ENCODE results near the gene SEMA3F. TPM values are rescaled to one million over a fixed set of nuclear protein-coding genes. Genes with fewer than 3 reads are reported as not detected.

Gene SEMA3F
- total RNA-seq, 2 donors from 2014 or later = 6.3 to 18.7 TPM

DNA sequence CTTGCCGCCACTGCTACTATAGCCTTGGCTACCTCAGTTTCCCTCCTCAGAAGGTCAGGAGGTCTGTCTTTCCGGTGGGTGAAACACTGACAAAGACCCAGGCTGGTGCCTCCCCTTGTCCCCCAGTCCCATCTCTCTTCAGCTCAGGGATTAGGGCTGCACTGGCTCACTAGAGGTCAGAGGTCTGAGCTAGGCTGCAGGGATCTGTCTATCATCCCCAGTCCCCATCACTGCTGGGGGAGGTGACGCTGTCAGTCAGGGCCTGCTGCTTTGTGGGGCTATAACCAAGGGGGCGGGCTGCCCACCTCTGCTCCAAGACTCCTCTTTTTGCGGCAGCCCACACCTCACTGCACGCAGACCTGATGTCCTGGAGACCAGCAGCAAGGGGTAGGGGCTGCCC, 13.7 kb downstream of the SEMA3F start:
- Histone ChIP-seq H3K27ac (peak overlapping the region; percentile 61 to 77), H3K4me1 (peaks cover 0 to 91% of the 10 kb centered on the region in 2 donors), H3K9me3 (no peaks in the 10 kb centered on the region), H3K27me3 (no peaks in the 10 kb centered on the region), H3K4me3 (no peak overlapping the region), H3K36me3 (no peaks in the 10 kb centered on the region)
- TF ChIP-seq, protein P1, sequence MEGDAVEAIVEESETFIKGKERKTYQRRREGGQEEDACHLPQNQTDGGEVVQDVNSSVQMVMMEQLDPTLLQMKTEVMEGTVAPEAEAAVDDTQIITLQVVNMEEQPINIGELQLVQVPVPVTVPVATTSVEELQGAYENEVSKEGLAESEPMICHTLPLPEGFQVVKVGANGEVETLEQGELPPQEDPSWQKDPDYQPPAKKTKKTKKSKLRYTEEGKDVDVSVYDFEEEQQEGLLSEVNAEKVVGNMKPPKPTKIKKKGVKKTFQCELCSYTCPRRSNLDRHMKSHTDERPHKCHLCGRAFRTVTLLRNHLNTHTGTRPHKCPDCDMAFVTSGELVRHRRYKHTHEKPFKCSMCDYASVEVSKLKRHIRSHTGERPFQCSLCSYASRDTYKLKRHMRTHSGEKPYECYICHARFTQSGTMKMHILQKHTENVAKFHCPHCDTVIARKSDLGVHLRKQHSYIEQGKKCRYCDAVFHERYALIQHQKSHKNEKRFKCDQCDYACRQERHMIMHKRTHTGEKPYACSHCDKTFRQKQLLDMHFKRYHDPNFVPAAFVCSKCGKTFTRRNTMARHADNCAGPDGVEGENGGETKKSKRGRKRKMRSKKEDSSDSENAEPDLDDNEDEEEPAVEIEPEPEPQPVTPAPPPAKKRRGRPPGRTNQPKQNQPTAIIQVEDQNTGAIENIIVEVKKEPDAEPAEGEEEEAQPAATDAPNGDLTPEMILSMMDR (IDR thresholded peaks at IDR 0.05) = no peak
- no peak for DNase-seq (ENCODE audit: low spot score)

GRCh38 chr3:50169232-50169832, 14.2 kb downstream of the SEMA3F start:
- H3K9me3 ChIP-seq = no peaks in the 10 kb centered on the region
- H3K4me3 ChIP-seq = no peak overlapping the region
- TF ChIP-seq, protein P1 (IDR thresholded peaks at IDR 0.05) = no peak
- H3K27ac ChIP-seq = peak overlapping the region; percentile 61 to 77
- H3K36me3 ChIP-seq = no peaks in the 10 kb centered on the region
- H3K4me1 ChIP-seq = peaks cover 0 to 86% of the 10 kb centered on the region in 2 donors
- no peak for DNase-seq (ENCODE audit: low spot score)
- no peaks in the 10 kb centered on the region for H3K27me3 ChIP-seq

DNA sequence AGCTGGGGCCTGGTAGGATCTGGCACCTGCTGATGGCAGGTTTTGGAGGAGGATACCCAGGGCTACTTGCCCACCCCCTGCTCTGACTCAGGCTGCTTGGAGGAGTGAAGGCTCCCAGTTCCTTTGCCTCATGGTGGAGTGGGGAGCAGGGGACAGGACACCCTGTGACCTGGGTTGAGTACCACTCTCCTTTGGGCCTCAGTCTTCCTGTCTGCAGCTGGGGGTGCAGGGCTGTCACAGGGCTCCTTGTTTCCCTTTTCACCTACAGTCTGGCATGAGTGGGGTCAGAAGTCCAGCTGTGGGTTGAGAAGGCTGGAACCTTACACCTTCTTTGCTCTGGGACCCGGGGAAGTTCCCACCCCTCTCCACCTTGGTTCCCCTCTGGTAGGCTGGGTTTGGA, 14.7 kb downstream of the SEMA3F start:
- peaks cover 0 to 80% of the 10 kb centered on the region in 2 donors for H3K4me1 ChIP-seq
- TF ChIP-seq, protein P1 (IDR thresholded peaks at IDR 0.05) = no peak

GRCh38 chr3:50170689-50171088, 15.6 kb downstream of the SEMA3F start:
- no peaks in the 10 kb centered on the region for H3K27me3 ChIP-seq
- peak; percentile 66 for DNase-seq (ENCODE audit: low spot score)
- H3K9me3 ChIP-seq = no peaks in the 10 kb centered on the region
- H3K27ac ChIP-seq = peak overlapping the region; percentile 61 to 77
- TF ChIP-seq, protein P1 (IDR thresholded peaks at IDR 0.05) = no peak
- no peak overlapping the region for H3K4me3 ChIP-seq
- H3K36me3 ChIP-seq = no peaks in the 10 kb centered on the region
- H3K4me1 ChIP-seq = peaks cover 0 to 72% of the 10 kb centered on the region in 2 donors

More for the DNA sequence above, 14.7 kb downstream of the SEMA3F start:
- H3K27me3 ChIP-seq = no peaks in the 10 kb centered on the region
- H3K9me3 ChIP-seq = no peaks in the 10 kb centered on the region
- no peaks in the 10 kb centered on the region for H3K36me3 ChIP-seq
- peak overlapping the region; percentile 61 to 77 for H3K27ac ChIP-seq
- no peak overlapping the region for H3K4me3 ChIP-seq
- DNase-seq (ENCODE audit: low spot score) = no peak

DNA sequence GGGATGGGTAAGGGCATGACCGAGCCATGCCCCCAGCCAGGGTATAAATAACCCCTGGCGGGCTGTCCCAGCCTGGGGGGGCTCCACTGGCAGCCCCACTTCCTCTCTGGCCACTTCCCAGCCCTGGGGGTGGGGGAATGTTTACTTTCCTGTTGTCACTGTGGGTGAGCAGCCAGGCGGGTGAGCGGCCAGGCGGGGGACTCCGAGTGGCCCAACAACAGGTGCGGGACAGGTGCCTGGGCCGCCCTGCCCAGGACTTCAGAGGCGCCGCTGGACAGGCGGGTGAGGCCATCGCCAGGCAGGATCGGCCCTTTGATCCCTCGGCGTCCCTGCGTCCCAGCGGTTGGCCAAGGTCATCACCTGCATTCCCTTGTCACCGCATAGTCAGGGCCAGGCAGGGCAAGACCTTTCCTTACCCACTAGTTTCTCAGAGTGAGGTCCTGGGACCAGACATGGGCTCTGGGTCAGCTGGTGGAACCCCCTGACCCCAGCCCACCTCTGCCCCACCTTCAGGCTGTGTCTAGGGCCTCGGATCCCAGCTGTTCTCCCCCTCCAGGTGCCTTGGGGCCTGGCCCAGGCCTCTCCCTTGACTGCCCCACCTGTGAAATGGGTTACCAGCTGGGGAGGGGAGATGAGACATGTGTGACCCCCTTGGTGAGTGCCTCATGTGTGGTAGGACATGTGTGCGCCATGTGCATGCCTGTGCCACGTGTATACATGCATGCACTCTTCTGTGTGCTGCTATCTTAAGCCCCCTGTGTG, 16.6 kb downstream of the SEMA3F start:
- Histone ChIP-seq H3K27ac (peak overlapping the region; percentile 60 to 61), H3K4me1 (peaks cover 0 to 62% of the 10 kb centered on the region in 2 donors), H3K9me3 (no peaks in the 10 kb centered on the region), H3K27me3 (no peaks in the 10 kb centered on the region), H3K4me3 (no peak overlapping the region), H3K36me3 (no peaks in the 10 kb centered on the region)
- DNase-seq (ENCODE audit: low spot score) = no peak
- TF ChIP-seq, protein P1 (IDR thresholded peaks at IDR 0.05) = no peak

Data from right atrium auricular region (tissue), 2 donors.